Inferior parietal cortex (tissue), 1 donor: Measurements from ENCODE around the gene IMP4.
A peak's percentile ranks its signal among the peaks of the same experiment; 100 is the strongest.

Experiments
- DNase-seq: peaks from one replicate; pipeline ENCODE4 v3.0.0-alpha.2; 2016; ENCODE audit errors: extremely low spot score

Gene IMP4

GRCh38 chr2:130357864-130358263 is 15.2 kb downstream of the IMP4 start:
- no peak for DNase-seq

GRCh38 chr2:130358420-130359350 is 16.0 kb downstream of the IMP4 start:
- no peak for DNase-seq

GRCh38 chr2:130359466-130359865 is 16.8 kb downstream of the IMP4 start:
- no peak for DNase-seq

- DNase-seq: no peak
Measured at GRCh38 chr2:130363479-130363878, 20.8 kb downstream of the IMP4 start.

GRCh38 chr2:130365075-130365474 is 22.4 kb downstream of the IMP4 start:
- DNase-seq: no peak

- DNase-seq: no peak
Measured at GRCh38 chr2:130365963-130366362, 23.3 kb downstream of the IMP4 start.

- DNase-seq: no peak
Measured at GRCh38 chr2:130366720-130367119, 24.0 kb downstream of the IMP4 start.

- no peak for DNase-seq
Measured at GRCh38 chr2:130368786-130369185, 26.1 kb downstream of the IMP4 start.

- DNase-seq: no peak
Measured at GRCh38 chr2:130369311-130369964, 26.7 kb downstream of the IMP4 start.

- no peak for DNase-seq
Measured at GRCh38 chr2:130369965-130370341, 27.3 kb downstream of the IMP4 start.

- DNase-seq: no peak
Measured at GRCh38 chr2:130370490-130370889, 27.8 kb downstream of the IMP4 start.

- no peak for DNase-seq
Measured at GRCh38 chr2:130371723-130372054, 29.0 kb downstream of the IMP4 start.

- peak; percentile 86 for DNase-seq
Measured at GRCh38 chr2:130372055-130372832, 29.5 kb downstream of the IMP4 start.

GRCh38 chr2:130372833-130373807 is 30.4 kb downstream of the IMP4 start:
- no peak for DNase-seq

- no peak for DNase-seq
Measured at GRCh38 chr2:130373808-130374365, 31.2 kb downstream of the IMP4 start.

- DNase-seq: no peak
Measured at GRCh38 chr2:130374587-130375290, 32.0 kb downstream of the IMP4 start.

GRCh38 chr2:130375291-130376266 is 32.9 kb downstream of the IMP4 start:
- no peak for DNase-seq

- no peak for DNase-seq
Measured at GRCh38 chr2:130376433-130377293, 34.0 kb downstream of the IMP4 start.
